Measurements from ENCODE around the gene GALNT1. TPM values are rescaled to one million over a fixed set of nuclear protein-coding genes. Genes with fewer than 3 reads are reported as not detected.

GALNT1 gene
- total RNA-seq, 1 experiment from 2014 or later, result 80.1 TPM

GRCh38 chr18:35707674-35708073 lies 126.1 kb downstream of the GALNT1 start (continued):
- no peak for TF ChIP-seq SOX15 (CRISPR knock-in tag; IDR thresholded peaks at IDR 0.05)
- TF ChIP-seq IRF2 (CRISPR knock-in tag; IDR thresholded peaks at IDR 0.05; ENCODE audit: borderline replicate concordance, low read depth), result no peak

GRCh38 chr18:35710581-35710980 lies 129.0 kb downstream of the GALNT1 start:
- Mint-ChIP-seq H3K36me3 (no peaks in the 10 kb centered on the region), H3K27me3 (ENCODE audit: low read depth) (no peaks in the 10 kb centered on the region), H3K9me3 (no peaks in the 10 kb centered on the region), H3K4me3 (no peak overlapping the region), H3K4me1 (peaks cover 17% of the 10 kb centered on the region), H3K27ac (no peak overlapping the region; the same call in 1 of the 2 replicates)
- no peak for TF ChIP-seq RELA (CRISPR knock-in tag; IDR thresholded peaks at IDR 0.05; ENCODE audit: borderline replicate concordance)
- TF ChIP-seq ZNF425 (CRISPR knock-in tag; conservative IDR thresholded peaks at IDR 0.05), result no peak
- TF ChIP-seq ZNF416 (CRISPR knock-in tag; IDR thresholded peaks at IDR 0.05), result no peak
- TF ChIP-seq E2F5 (CRISPR knock-in tag; IDR thresholded peaks at IDR 0.05), result no peak
- no peak for TF ChIP-seq FOXP1 (CRISPR knock-in tag; IDR thresholded peaks at IDR 0.05; ENCODE audit: borderline replicate concordance)
- TF ChIP-seq HMGXB4 (CRISPR knock-in tag; IDR thresholded peaks at IDR 0.05), result no peak
- TF ChIP-seq ZNF671 (CRISPR knock-in tag; IDR thresholded peaks at IDR 0.05), result no peak
- TF ChIP-seq ZBTB43 (CRISPR knock-in tag; IDR thresholded peaks at IDR 0.05), result no peak
- no peak for TF ChIP-seq FOXK1 (CRISPR knock-in tag; IDR thresholded peaks at IDR 0.05)
- no peak for TF ChIP-seq FOXJ3 (CRISPR knock-in tag; IDR thresholded peaks at IDR 0.05; ENCODE audit: borderline replicate concordance)
- TF ChIP-seq CBFB (CRISPR knock-in tag; IDR thresholded peaks at IDR 0.05; ENCODE audit: low read depth), result no peak
- TF ChIP-seq NFATC4 (CRISPR knock-in tag; IDR thresholded peaks at IDR 0.05), result no peak
- no peak for TF ChIP-seq FOXP4 (CRISPR knock-in tag; IDR thresholded peaks at IDR 0.05)
- TF ChIP-seq TCF7 (CRISPR knock-in tag; IDR thresholded peaks at IDR 0.05; ENCODE audit: low read depth), result no peak
- TF ChIP-seq OVOL2 (CRISPR knock-in tag; IDR thresholded peaks at IDR 0.05; ENCODE audit: borderline replicate concordance), result no peak
- TF ChIP-seq CREB1 (CRISPR knock-in tag; IDR thresholded peaks at IDR 0.05), result no peak
- CTCF ChIA-PET, result no interaction called here
- DNase-seq (ENCODE audit: low spot score) (no peak), ATAC-seq (no peak)
- POLR2A ChIA-PET, result no interaction called here

Measured in WTC11 (cell line).